GM23338 (cell line): ENCODE results near the gene CCDC97. TPM values are rescaled to one million over a fixed set of nuclear protein-coding genes. Genes with fewer than 3 reads are reported as not detected.
A peak's percentile ranks its signal among the peaks of the same experiment; 100 is the strongest.

Experiments used
- ATAC-seq: fragments of 200-7000 bp; cut with Tn5 transposase; 3 replicates; pipeline ENCODE4 v1.9.1; 2020
- DNase-seq: peaks from one replicate; pipeline ENCODE4 v3.0.0-alpha.2; 2015; ENCODE audit warnings: low spot score
- H2AFZ ChIP-seq: fragments of 200-600 bp; sonication (generic); 2 replicates; pipeline ENCODE4 v1.8.0; 2016; ENCODE audit warnings: antibody characterized with exemption, mild to moderate bottlenecking, moderate library complexity
- H3F3A ChIP-seq: fragments of 200-600 bp; sonication (generic); replicated peaks from 2 replicates; pipeline ENCODE4 v1.8.0; 2017; ENCODE audit warnings: antibody characterized with exemption, mixed run types, low read depth
- H3K27ac ChIP-seq: fragments of 200-600 bp; sonication (generic); 2 replicates; pipeline ENCODE4 v1.6.1; 2016; ENCODE audit warnings: low read depth
- H3K27me3 ChIP-seq: fragments of 200-600 bp; sonication (generic); 2 replicates; pipeline ENCODE4 v1.8.0; 2016; ENCODE audit warnings: mild to moderate bottlenecking, mixed run types, moderate library complexity; ENCODE audit not compliant: insufficient read depth
- H3K36me3 ChIP-seq: fragments of 200-600 bp; sonication (generic); 2 replicates; pipeline ENCODE4 v1.8.0; 2016; ENCODE audit warnings: mild to moderate bottlenecking; ENCODE audit not compliant: insufficient read depth
- H3K4me1 ChIP-seq: fragments of 200-600 bp; sonication (generic); 2 replicates; pipeline ENCODE4 v1.8.0; 2016; ENCODE audit warnings: mild to moderate bottlenecking, moderate library complexity; ENCODE audit not compliant: insufficient read depth
- H3K4me2 ChIP-seq: fragments of 200-600 bp; sonication (generic); 2 replicates; pipeline ENCODE4 v1.7.1; 2017; ENCODE audit warnings: mixed run types
- H3K4me3 ChIP-seq: fragments of 200-600 bp; sonication (generic); 2 replicates; pipeline ENCODE4 v1.6.1; 2016; ENCODE audit warnings: mixed run types
- H3K79me2 ChIP-seq: fragments of 200-600 bp; sonication (generic); replicated peaks from 2 replicates; pipeline ENCODE4 v1.8.0; 2017; ENCODE audit warnings: mild to moderate bottlenecking; ENCODE audit not compliant: insufficient read depth
- H3K9me2 ChIP-seq: fragments of 200-600 bp; sonication (generic); 2 replicates; pipeline ENCODE4 v1.8.0; 2017; ENCODE audit not compliant: insufficient read depth
- H4K20me1 ChIP-seq: fragments of 200-600 bp; sonication (generic); replicated peaks from 2 replicates; pipeline ENCODE4 v1.8.0; 2017; ENCODE audit warnings: mild to moderate bottlenecking; ENCODE audit not compliant: insufficient read depth
- H3K27ac Mint-ChIP-seq: 2 replicates; pipeline ENCODE4 v1.8.0; 2020; ENCODE audit warnings: inconsistent platforms, mild to moderate bottlenecking, moderate library complexity, mixed read lengths
- H3K27me3 Mint-ChIP-seq: 3 replicates; pipeline ENCODE4 v1.8.0; 2022; ENCODE audit warnings: low read depth, mild to moderate bottlenecking, moderate library complexity, mixed read lengths, inconsistent platforms; ENCODE audit not compliant: insufficient read depth, poor library complexity
- H3K36me3 Mint-ChIP-seq: 3 replicates; pipeline ENCODE4 v1.8.0; 2021; ENCODE audit warnings: low read depth, mild to moderate bottlenecking, inconsistent platforms, moderate library complexity, mixed read lengths
- H3K4me1 Mint-ChIP-seq: 3 replicates; pipeline ENCODE4 v1.8.0; 2020; ENCODE audit warnings: mild to moderate bottlenecking, inconsistent platforms, mixed read lengths
- H3K4me3 Mint-ChIP-seq: 3 replicates; pipeline ENCODE4 v1.8.0; 2021; ENCODE audit warnings: moderate library complexity, mild to moderate bottlenecking, inconsistent platforms, mixed read lengths
- H3K9me3 Mint-ChIP-seq: 3 replicates; pipeline ENCODE4 v1.8.0; 2020; ENCODE audit warnings: moderate library complexity, mild to moderate bottlenecking, inconsistent platforms, mixed read lengths
- EZH2 ChIP-seq: fragments of 200-600 bp; sonication (generic); IDR thresholded peaks from one replicate; pipeline ENCODE4 v1.8.0; 2017; ENCODE audit warnings: antibody characterized with exemption, mild to moderate bottlenecking, low read depth; ENCODE audit not compliant: unreplicated experiment
- JUNB ChIP-seq: IDR thresholded peaks from one replicate; pipeline ENCODE4 v1.6.1; 2016; ENCODE audit warnings: antibody characterized with exemption; ENCODE audit not compliant: unreplicated experiment
- NANOG ChIP-seq: IDR thresholded peaks from 2 replicates; pipeline ENCODE4 v1.6.1; 2016; ENCODE audit warnings: antibody characterized with exemption, borderline replicate concordance
- POLR2AphosphoS5 ChIP-seq: IDR thresholded peaks from 2 replicates; pipeline ENCODE4 v1.6.1; 2016; ENCODE audit warnings: antibody characterized with exemption, low read depth
- STAT1 ChIP-seq: IDR thresholded peaks from one replicate; pipeline ENCODE4 v1.6.1; 2016; ENCODE audit warnings: antibody characterized with exemption; ENCODE audit not compliant: unreplicated experiment
- ZNF331 ChIP-seq: fragments of 250-450 bp; sonication (Bioruptor Pico); IDR thresholded peaks from 2 replicates; pipeline ENCODE4 v1.5.0; 2020; ENCODE audit warnings: low read depth, mild to moderate bottlenecking, moderate library complexity
- polyA plus RNA-seq: library from polyadenylated mRNA; unstranded; fragments of >200 nt; fragmentation: Nextera tagmentation; extraction: Ambion mirVana; gene quantifications from 2 replicates; pipeline ENCODE4 v1.2.1, GENCODE V29; 2016
- total RNA-seq: library from RNA; depleted of rRNA; stranded (reverse); fragments of >200 nt; shearing (Covaris generic); gene quantifications from 2 replicates; pipeline ENCODE4 v1.2.3, GENCODE V29; 2014
- TF ChIP-seq, protein P1 (sequence below): IDR thresholded peaks from one replicate; pipeline ENCODE4 v1.6.1; 2018; ENCODE audit warnings: antibody characterized with exemption; ENCODE audit not compliant: unreplicated experiment
- TF ChIP-seq, protein P2 (sequence below): fragments of 250-450 bp; sonication (Bioruptor Pico); IDR thresholded peaks from 2 replicates; pipeline ENCODE4 v1.5.0; 2020; ENCODE audit warnings: mild to moderate bottlenecking, moderate library complexity
- TF ChIP-seq, protein P3 (sequence below): IDR thresholded peaks from 2 replicates; pipeline ENCODE4 v1.6.1; 2016; ENCODE audit warnings: antibody characterized with exemption

Gene CCDC97
- total and polyA plus RNA-seq, 2 experiments from 2014 or later, result 8.0 to 11.0 TPM

DNA sequence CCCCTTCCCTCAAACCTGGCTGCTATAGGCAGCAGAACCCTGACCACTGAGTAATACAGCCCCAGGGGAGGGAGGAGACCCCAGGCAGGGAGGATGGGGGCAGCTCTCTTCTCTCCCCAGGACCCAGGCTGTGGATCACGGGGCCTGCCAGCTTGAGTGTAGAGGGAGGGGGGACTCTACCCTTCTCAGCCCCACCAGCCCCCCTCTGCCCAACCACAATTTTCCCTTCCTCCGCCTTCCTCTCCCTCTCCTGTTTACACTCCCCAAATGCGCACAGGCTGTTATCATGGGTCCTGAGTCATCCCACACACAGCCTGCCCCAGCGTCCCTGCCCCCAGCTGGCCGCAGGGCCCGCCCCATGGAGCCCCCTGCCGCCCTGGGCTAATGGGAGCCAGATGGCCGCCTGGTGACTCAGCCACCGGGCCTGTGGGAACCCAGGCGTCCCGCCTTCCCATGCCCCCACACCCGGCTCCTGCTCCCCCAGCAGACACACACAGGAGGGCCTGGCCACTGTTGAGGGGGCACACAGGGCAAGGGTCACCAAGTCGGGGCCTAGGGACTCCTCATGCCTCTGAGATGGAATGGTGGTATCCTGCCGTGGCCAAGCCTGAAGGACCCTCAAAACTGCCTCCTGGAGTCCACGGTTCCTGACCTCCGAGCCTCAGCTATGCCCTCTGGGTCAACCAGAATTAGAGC, 13.6 kb downstream of the CCDC97 start:
- peak overlapping the region; percentile 34; the same call in 1 of the 3 replicates for H3K4me3 Mint-ChIP-seq

DNA sequence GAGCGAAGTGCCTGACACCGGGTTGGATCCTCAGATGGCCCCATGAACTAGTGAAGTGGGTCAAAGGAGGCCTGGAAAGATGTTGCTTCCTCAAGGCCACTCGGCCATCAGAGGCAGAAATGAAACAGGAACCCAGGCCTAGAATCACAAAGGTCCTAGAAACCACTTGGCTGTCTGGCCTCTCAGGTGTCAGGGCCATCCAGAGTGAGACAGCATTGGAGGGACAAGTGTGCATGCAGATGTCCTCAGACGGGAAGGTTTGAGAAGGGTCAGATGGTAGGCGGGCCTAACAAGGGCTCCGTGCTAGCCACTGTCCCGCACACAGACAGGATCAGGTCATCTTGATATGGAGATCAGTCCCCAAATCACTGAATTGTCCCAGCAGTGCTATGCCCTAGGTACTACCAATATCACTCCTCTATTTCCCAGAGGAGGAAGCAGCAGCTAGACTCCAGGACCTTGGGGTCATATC, 14.3 kb downstream of the CCDC97 start:
- peaks cover 62% of the 10 kb centered on the region for H3K4me1 Mint-ChIP-seq
- Histone ChIP-seq H3K4me2 (peak overlapping the region; percentile 90), H3K27ac (peak overlapping the region; percentile 65; the same call in 1 of the 2 replicates), H4K20me1 (no peaks in the 10 kb centered on the region; the same call in 1 of the 2 replicates), H3K4me1 (peaks cover 52% of the 10 kb centered on the region), H3K9me2 (no peaks in the 10 kb centered on the region), H3K36me3 (no peaks in the 10 kb centered on the region), H2AFZ (no peak overlapping the region), H3K4me3 (peak overlapping the region; percentile 71; the same call in 1 of the 2 replicates), H3K79me2 (no peaks in the 10 kb centered on the region), H3F3A (peaks cover 27% of the 10 kb centered on the region), H3K27me3 (no peaks in the 10 kb centered on the region)
- ATAC-seq (no peak), DNase-seq (no peak)
- H3K27me3 Mint-ChIP-seq, result peaks cover 39% of the 10 kb centered on the region
- peaks cover 3% of the 10 kb centered on the region; the same call in 2 of the 3 replicates for H3K9me3 Mint-ChIP-seq
- H3K36me3 Mint-ChIP-seq, result peaks cover 22% of the 10 kb centered on the region
- peak overlapping the region; percentile 77 for H3K4me3 Mint-ChIP-seq
- peak overlapping the region; percentile 89 for H3K27ac Mint-ChIP-seq
- TF ChIP-seq ZNF331 (no peak), EZH2 (no peak), NANOG (no peak), STAT1 (no peak), JUNB (no peak), POLR2AphosphoS5 (no peak)
- TF ChIP-seq, protein P1, sequence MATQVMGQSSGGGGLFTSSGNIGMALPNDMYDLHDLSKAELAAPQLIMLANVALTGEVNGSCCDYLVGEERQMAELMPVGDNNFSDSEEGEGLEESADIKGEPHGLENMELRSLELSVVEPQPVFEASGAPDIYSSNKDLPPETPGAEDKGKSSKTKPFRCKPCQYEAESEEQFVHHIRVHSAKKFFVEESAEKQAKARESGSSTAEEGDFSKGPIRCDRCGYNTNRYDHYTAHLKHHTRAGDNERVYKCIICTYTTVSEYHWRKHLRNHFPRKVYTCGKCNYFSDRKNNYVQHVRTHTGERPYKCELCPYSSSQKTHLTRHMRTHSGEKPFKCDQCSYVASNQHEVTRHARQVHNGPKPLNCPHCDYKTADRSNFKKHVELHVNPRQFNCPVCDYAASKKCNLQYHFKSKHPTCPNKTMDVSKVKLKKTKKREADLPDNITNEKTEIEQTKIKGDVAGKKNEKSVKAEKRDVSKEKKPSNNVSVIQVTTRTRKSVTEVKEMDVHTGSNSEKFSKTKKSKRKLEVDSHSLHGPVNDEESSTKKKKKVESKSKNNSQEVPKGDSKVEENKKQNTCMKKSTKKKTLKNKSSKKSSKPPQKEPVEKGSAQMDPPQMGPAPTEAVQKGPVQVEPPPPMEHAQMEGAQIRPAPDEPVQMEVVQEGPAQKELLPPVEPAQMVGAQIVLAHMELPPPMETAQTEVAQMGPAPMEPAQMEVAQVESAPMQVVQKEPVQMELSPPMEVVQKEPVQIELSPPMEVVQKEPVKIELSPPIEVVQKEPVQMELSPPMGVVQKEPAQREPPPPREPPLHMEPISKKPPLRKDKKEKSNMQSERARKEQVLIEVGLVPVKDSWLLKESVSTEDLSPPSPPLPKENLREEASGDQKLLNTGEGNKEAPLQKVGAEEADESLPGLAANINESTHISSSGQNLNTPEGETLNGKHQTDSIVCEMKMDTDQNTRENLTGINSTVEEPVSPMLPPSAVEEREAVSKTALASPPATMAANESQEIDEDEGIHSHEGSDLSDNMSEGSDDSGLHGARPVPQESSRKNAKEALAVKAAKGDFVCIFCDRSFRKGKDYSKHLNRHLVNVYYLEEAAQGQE, result no peak
- TF ChIP-seq, protein P2, sequence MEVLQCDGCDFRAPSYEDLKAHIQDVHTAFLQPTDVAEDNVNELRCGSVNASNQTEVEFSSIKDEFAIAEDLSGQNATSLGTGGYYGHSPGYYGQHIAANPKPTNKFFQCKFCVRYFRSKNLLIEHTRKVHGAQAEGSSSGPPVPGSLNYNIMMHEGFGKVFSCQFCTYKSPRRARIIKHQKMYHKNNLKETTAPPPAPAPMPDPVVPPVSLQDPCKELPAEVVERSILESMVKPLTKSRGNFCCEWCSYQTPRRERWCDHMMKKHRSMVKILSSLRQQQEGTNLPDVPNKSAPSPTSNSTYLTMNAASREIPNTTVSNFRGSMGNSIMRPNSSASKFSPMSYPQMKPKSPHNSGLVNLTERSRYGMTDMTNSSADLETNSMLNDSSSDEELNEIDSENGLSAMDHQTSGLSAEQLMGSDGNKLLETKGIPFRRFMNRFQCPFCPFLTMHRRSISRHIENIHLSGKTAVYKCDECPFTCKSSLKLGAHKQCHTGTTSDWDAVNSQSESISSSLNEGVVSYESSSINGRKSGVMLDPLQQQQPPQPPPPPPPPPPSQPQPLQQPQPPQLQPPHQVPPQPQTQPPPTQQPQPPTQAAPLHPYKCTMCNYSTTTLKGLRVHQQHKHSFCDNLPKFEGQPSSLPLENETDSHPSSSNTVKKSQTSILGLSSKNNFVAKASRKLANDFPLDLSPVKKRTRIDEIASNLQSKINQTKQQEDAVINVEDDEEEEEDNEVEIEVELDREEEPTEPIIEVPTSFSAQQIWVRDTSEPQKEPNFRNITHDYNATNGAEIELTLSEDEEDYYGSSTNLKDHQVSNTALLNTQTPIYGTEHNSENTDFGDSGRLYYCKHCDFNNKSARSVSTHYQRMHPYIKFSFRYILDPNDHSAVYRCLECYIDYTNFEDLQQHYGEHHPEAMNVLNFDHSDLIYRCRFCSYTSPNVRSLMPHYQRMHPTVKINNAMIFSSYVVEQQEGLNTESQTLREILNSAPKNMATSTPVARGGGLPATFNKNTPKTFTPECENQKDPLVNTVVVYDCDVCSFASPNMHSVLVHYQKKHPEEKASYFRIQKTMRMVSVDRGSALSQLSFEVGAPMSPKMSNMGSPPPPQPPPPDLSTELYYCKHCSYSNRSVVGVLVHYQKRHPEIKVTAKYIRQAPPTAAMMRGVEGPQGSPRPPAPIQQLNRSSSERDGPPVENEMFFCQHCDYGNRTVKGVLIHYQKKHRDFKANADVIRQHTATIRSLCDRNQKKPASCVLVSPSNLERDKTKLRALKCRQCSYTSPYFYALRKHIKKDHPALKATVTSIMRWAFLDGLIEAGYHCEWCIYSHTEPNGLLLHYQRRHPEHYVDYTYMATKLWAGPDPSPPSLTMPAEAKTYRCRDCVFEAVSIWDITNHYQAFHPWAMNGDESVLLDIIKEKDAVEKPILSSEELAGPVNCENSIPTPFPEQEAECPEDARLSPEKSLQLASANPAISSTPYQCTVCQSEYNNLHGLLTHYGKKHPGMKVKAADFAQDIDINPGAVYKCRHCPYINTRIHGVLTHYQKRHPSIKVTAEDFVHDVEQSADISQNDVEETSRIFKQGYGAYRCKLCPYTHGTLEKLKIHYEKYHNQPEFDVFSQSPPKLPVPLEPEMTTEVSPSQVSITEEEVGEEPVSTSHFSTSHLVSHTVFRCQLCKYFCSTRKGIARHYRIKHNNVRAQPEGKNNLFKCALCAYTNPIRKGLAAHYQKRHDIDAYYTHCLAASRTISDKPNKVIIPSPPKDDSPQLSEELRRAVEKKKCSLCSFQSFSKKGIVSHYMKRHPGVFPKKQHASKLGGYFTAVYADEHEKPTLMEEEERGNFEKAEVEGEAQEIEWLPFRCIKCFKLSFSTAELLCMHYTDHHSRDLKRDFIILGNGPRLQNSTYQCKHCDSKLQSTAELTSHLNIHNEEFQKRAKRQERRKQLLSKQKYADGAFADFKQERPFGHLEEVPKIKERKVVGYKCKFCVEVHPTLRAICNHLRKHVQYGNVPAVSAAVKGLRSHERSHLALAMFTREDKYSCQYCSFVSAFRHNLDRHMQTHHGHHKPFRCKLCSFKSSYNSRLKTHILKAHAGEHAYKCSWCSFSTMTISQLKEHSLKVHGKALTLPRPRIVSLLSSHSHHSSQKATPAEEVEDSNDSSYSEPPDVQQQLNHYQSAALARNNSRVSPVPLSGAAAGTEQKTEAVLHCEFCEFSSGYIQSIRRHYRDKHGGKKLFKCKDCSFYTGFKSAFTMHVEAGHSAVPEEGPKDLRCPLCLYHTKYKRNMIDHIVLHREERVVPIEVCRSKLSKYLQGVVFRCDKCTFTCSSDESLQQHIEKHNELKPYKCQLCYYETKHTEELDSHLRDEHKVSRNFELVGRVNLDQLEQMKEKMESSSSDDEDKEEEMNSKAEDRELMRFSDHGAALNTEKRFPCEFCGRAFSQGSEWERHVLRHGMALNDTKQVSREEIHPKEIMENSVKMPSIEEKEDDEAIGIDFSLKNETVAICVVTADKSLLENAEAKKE (CRISPR knock-in tag), result no peak
- TF ChIP-seq, protein P3, sequence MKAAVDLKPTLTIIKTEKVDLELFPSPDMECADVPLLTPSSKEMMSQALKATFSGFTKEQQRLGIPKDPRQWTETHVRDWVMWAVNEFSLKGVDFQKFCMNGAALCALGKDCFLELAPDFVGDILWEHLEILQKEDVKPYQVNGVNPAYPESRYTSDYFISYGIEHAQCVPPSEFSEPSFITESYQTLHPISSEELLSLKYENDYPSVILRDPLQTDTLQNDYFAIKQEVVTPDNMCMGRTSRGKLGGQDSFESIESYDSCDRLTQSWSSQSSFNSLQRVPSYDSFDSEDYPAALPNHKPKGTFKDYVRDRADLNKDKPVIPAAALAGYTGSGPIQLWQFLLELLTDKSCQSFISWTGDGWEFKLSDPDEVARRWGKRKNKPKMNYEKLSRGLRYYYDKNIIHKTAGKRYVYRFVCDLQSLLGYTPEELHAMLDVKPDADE, result no peak

More for the DNA sequence above, 13.6 kb downstream of the CCDC97 start:
- Mint-ChIP-seq H3K27ac (peak overlapping the region; percentile 89), H3K27me3 (peaks cover 36% of the 10 kb centered on the region), H3K4me1 (peaks cover 60% of the 10 kb centered on the region), H3K36me3 (peaks cover 27% of the 10 kb centered on the region), H3K9me3 (peaks cover 3% of the 10 kb centered on the region; the same call in 2 of the 3 replicates)
- Histone ChIP-seq H3F3A (peaks cover 27% of the 10 kb centered on the region), H4K20me1 (no peaks in the 10 kb centered on the region; the same call in 1 of the 2 replicates), H3K27me3 (no peaks in the 10 kb centered on the region), H3K4me1 (peaks cover 52% of the 10 kb centered on the region), H3K27ac (peak overlapping the region; percentile 84; the same call in 1 of the 2 replicates), H2AFZ (no peak overlapping the region), H3K4me2 (peak overlapping the region; percentile 51), H3K79me2 (no peaks in the 10 kb centered on the region), H3K36me3 (no peaks in the 10 kb centered on the region), H3K4me3 (no peak overlapping the region), H3K9me2 (no peaks in the 10 kb centered on the region)
- no peak for TF ChIP-seq EZH2
- TF ChIP-seq POLR2AphosphoS5, result 0 out of 2 replicates have a peak, but pooled peaks have one; percentile 10
- DNase-seq (peak; percentile 37), ATAC-seq (peak; percentile 18)
